GM19372 (cell line): ENCODE results near the gene HOXD11.

ENCODE experiments used
- ATAC-seq: cut with Tn5 transposase; IDR thresholded peaks from one replicate; pipeline ENCODE4 v1.9.1; 2021; ENCODE audit warnings: mild to moderate bottlenecking, low read depth, moderate library complexity; ENCODE audit not compliant: unreplicated experiment

Gene HOXD11

GRCh38 chr2:176117823-176118371, 10.8 kb downstream of the HOXD11 start:
- ATAC-seq, result no peak

- no peak for ATAC-seq
Observed at GRCh38 chr2:176118601-176119339, 11.7 kb downstream of the HOXD11 start.

GRCh38 chr2:176120364-176121189, 13.5 kb downstream of the HOXD11 start:
- ATAC-seq, result no peak

- ATAC-seq, result no peak
Observed at GRCh38 chr2:176121190-176122051, 14.3 kb downstream of the HOXD11 start.

GRCh38 chr2:176122052-176122682, 15.1 kb downstream of the HOXD11 start:
- no peak for ATAC-seq

GRCh38 chr2:176122683-176123410, 15.8 kb downstream of the HOXD11 start, which contains the start of gene HOXD9:
Gene HOXD9, plus strand, starts transcription at chr2:176122719. Its CDS starts 50 bp downstream, at chr2:176122769.
- no peak for ATAC-seq

GRCh38 chr2:176123411-176124109, 16.5 kb downstream of the HOXD11 start:
- ATAC-seq, result no peak

GRCh38 chr2:176124110-176124946, 17.2 kb downstream of the HOXD11 start:
- ATAC-seq, result no peak

- no peak for ATAC-seq
Observed at GRCh38 chr2:176124947-176125771, 18.1 kb downstream of the HOXD11 start.

GRCh38 chr2:176125772-176126054, 18.6 kb downstream of the HOXD11 start:
- no peak for ATAC-seq

- no peak for ATAC-seq
Observed at GRCh38 chr2:176126929-176127773, 20.1 kb downstream of the HOXD11 start.

GRCh38 chr2:176127774-176128072, 20.6 kb downstream of the HOXD11 start:
- no peak for ATAC-seq

GRCh38 chr2:176128172-176128981, 21.3 kb downstream of the HOXD11 start:
- no peak for ATAC-seq

- no peak for ATAC-seq
Observed at GRCh38 chr2:176128982-176129796, 22.1 kb downstream of the HOXD11 start, which contains the start of gene HOXD8. Gene HOXD8, plus strand, starts transcription at chr2:176129705. Its CDS starts 662 bp downstream, at chr2:176130367.

GRCh38 chr2:176129813-176130146, 22.7 kb downstream of the HOXD11 start:
- ATAC-seq, result no peak
